PC-9 (cell line): ENCODE results near the gene FXYD6. TPM values are rescaled to one million over a fixed set of nuclear protein-coding genes. Genes with fewer than 3 reads are reported as not detected.

ENCODE experiments used
- BruUV-seq: library from RNA; stranded (reverse); fragments of 400-500 nt; replicated peaks from 2 replicates; lab custom pipeline; 2021; lab: Mats Ljungman, UMichigan
- CTCF ChIA-PET: fragments of 300-600 bp; sonication (Branson Sonifier 250); formaldehyde crosslinking; loops from one replicate; lab custom pipeline; 2022; ENCODE audit warnings: antibody characterized with exemption; lab: Charles Lee
- POLR2A ChIA-PET: fragments of 300-600 bp; sonication (Branson Sonifier 250); formaldehyde crosslinking; loops from one replicate; lab custom pipeline; 2022; ENCODE audit warnings: antibody characterized with exemption; ENCODE audit not compliant: unreplicated experiment; lab: Charles Lee
- DNase-seq, 2 experiments: peaks; one replicate each; pipeline versions ENCODE4 v3.0.0 to v3.0.0-alpha.2; 2015 to 2022; ENCODE audit warnings: mixed read lengths in 1 of 2
- H2AFZ ChIP-seq: fragments of 200-600 bp; sonication (generic); 2 replicates; pipeline ENCODE4 v1.8.1; 2017; ENCODE audit warnings: antibody characterized with exemption
- H3F3A ChIP-seq: fragments of 200-600 bp; sonication (generic); 2 replicates; pipeline ENCODE4 v1.8.1; 2017; ENCODE audit warnings: antibody characterized with exemption, mild to moderate bottlenecking, low read depth; ENCODE audit not compliant: insufficient read depth
- H3K27ac ChIP-seq: fragments of 200-600 bp; sonication (generic); 2 replicates; pipeline ENCODE4 v1.6.1; 2016; ENCODE audit warnings: mixed run types
- H3K27me3 ChIP-seq: fragments of 200-600 bp; sonication (generic); 2 replicates; pipeline ENCODE4 v1.6.1; 2016; ENCODE audit warnings: low read depth, mixed run types; ENCODE audit not compliant: insufficient read depth
- H3K36me3 ChIP-seq: fragments of 200-600 bp; sonication (generic); 2 replicates; pipeline ENCODE4 v1.6.1; 2016; ENCODE audit warnings: low read depth, mixed run types
- H3K4me1 ChIP-seq: fragments of 200-600 bp; sonication (generic); replicated peaks from 2 replicates; pipeline ENCODE4 v1.6.1; 2016; ENCODE audit warnings: mixed run types; ENCODE audit not compliant: insufficient read depth
- H3K4me2 ChIP-seq: fragments of 200-600 bp; sonication (generic); 2 replicates; pipeline ENCODE4 v1.6.1; 2017; ENCODE audit warnings: mixed run types
- H3K4me3 ChIP-seq: fragments of 200-600 bp; sonication (generic); 2 replicates; pipeline ENCODE4 v1.6.1; 2016; ENCODE audit warnings: mixed run types
- H3K79me2 ChIP-seq: fragments of 200-600 bp; sonication (generic); 2 replicates; pipeline ENCODE4 v1.6.1; 2017; ENCODE audit warnings: low read depth, mixed run types
- H3K9me2 ChIP-seq: fragments of 200-600 bp; sonication (generic); 2 replicates; pipeline ENCODE4 v1.8.1; 2017; ENCODE audit warnings: mild to moderate bottlenecking; ENCODE audit not compliant: insufficient read depth
- H3K9me3 ChIP-seq: fragments of 200-600 bp; sonication (generic); 2 replicates; pipeline ENCODE4 v1.8.1; 2016; ENCODE audit warnings: low read depth; ENCODE audit not compliant: insufficient read depth
- H4K20me1 ChIP-seq: fragments of 200-600 bp; sonication (generic); 2 replicates; pipeline ENCODE4 v1.8.1; 2017; ENCODE audit not compliant: insufficient read depth
- CTCF ChIP-seq: fragments of 200-600 bp; sonication (generic); conservative IDR thresholded peaks from 2 replicates; pipeline ENCODE4 v1.6.1; 2017; ENCODE audit warnings: mixed run types, antibody characterized with exemption, mild to moderate bottlenecking, moderate library complexity
- EZH2 ChIP-seq: fragments of 200-600 bp; sonication (generic); IDR thresholded peaks from 2 replicates; pipeline ENCODE4 v1.8.0; 2017; ENCODE audit warnings: antibody characterized with exemption, low read depth
- intact Hi-C: fragments of 100-400 bp; cut with micrococcal nuclease; formaldehyde crosslinking; loops from one replicate; pipeline ENCODE4 v1.10.0; 2022; ENCODE audit not compliant: unreplicated experiment
- total RNA-seq: library from RNA; stranded (reverse); gene quantifications from 2 replicates; pipeline ENCODE4 v1.2.3, GENCODE V29; 2021

The FXYD6 gene
- total RNA-seq, 1 experiment from 2014 or later, result 0.20 TPM

- no peaks in the 10 kb centered on the region for H3F3A ChIP-seq
- no peak for TF ChIP-seq CTCF
- TF ChIP-seq EZH2, result no peak
- no peak within 1 kb of the TSS for H3K27ac ChIP-seq
- no peaks in the 10 kb centered on the region for H4K20me1 ChIP-seq
- no peak within 1 kb of the TSS for H2AFZ ChIP-seq
- CTCF ChIA-PET, result interaction anchor here (1.5 kb wide), 1 partner anchor 399 kb away, joined by 3 read pairs; no protein-coding TSS in a partner anchor
- H3K4me1 ChIP-seq, result peaks cover 9% of the 10 kb centered on the region; the same call in 1 of the 2 replicates
- H3K9me2 ChIP-seq, result no peaks in the 10 kb centered on the region
- H3K79me2 ChIP-seq, result no peaks in the 10 kb centered on the region
- no peak within 1 kb of the TSS for H3K4me3 ChIP-seq
- POLR2A ChIA-PET, result no interaction called here
- no peak for DNase-seq
- no peaks in the 10 kb centered on the region for H3K36me3 ChIP-seq
- H3K27me3 ChIP-seq, result peaks cover 32% of the 10 kb centered on the region
- H3K9me3 ChIP-seq, result no peaks in the 10 kb centered on the region
- H3K4me2 ChIP-seq, result no peak within 1 kb of the TSS
- intact Hi-C loops, result loop anchor here (10.0 kb wide), 1 partner anchor 740 kb away; the partner anchor contains the start of gene IFT46
- no TSS peak for BruUV-seq
Measured at GRCh38 chr11:117824571-117825537, 51.6 kb downstream of the FXYD6 start, which contains the start of gene FXYD2. TSS of gene FXYD2 (minus strand) at chr11:117824744. CDS start at chr11:117824678, 66 bp downstream.

- ChIA-PET CTCF (interaction anchor here (1.5 to 2.0 kb wide), 2 partner anchors 123 to 398 kb away, joined by 3 to 7 read pairs; no protein-coding TSS in a partner anchor), POLR2A (no interaction called here)
- H3K4me3 ChIP-seq, result no peak overlapping the region
- H3K79me2 ChIP-seq, result no peaks in the 10 kb centered on the region
- H3K9me2 ChIP-seq, result no peaks in the 10 kb centered on the region
- no peak overlapping the region for H2AFZ ChIP-seq
- H3F3A ChIP-seq, result no peaks in the 10 kb centered on the region
- TF ChIP-seq EZH2, result no peak
- no peak for TF ChIP-seq CTCF
- H3K27ac ChIP-seq, result no peak overlapping the region
- H3K27me3 ChIP-seq, result peaks cover 32% of the 10 kb centered on the region
- no peaks in the 10 kb centered on the region for H3K36me3 ChIP-seq
- intact Hi-C loops, result loop anchor here (1.0 to 10.0 kb wide), 2 partner anchors 123 to 741 kb away; partner anchors contain the start of gene IFT46
- H4K20me1 ChIP-seq, result no peaks in the 10 kb centered on the region
- H3K9me3 ChIP-seq, result no peaks in the 10 kb centered on the region
- no TSS peak for BruUV-seq
- H3K4me1 ChIP-seq, result peaks cover 7% of the 10 kb centered on the region; the same call in 1 of the 2 replicates
- no peak overlapping the region for H3K4me2 ChIP-seq
- no peak for DNase-seq
Measured at GRCh38 chr11:117823946-117824420, 52.5 kb downstream of the FXYD6 start.

GRCh38 chr11:117823294-117823945 lies 53.0 kb downstream of the FXYD6 start:
- no peak overlapping the region for H2AFZ ChIP-seq

More at GRCh38 chr11:117823294-117823945, 53.0 kb downstream of the FXYD6 start:
- peaks cover 1% of the 10 kb centered on the region; the same call in 1 of the 2 replicates for H3K4me1 ChIP-seq
- H3K27me3 ChIP-seq, result peaks cover 31% of the 10 kb centered on the region
- no peaks in the 10 kb centered on the region for H3K9me2 ChIP-seq
- no peaks in the 10 kb centered on the region for H3F3A ChIP-seq
- H3K4me3 ChIP-seq, result no peak overlapping the region
- POLR2A ChIA-PET, result no interaction called here
- no peak overlapping the region for H3K27ac ChIP-seq
- no peaks in the 10 kb centered on the region for H3K79me2 ChIP-seq
- no peak for DNase-seq
- TF ChIP-seq EZH2, result no peak
- TF ChIP-seq CTCF, result peak; percentile 40; the same call in 1 of the 2 replicates
- BruUV-seq, result no TSS peak
- H3K4me2 ChIP-seq, result no peak overlapping the region
- no peaks in the 10 kb centered on the region for H3K9me3 ChIP-seq
- no peaks in the 10 kb centered on the region for H4K20me1 ChIP-seq
- no peaks in the 10 kb centered on the region for H3K36me3 ChIP-seq
- CTCF ChIA-PET, result interaction anchor here (1.5 to 2.0 kb wide), 2 partner anchors 124 to 397 kb away, joined by 3 to 7 read pairs; no protein-coding TSS in a partner anchor
- intact Hi-C loops, result loop anchor here (1.0 to 10.0 kb wide), 2 partner anchors 124 to 741 kb away; partner anchors contain the start of gene IFT46
